A673 (cell line): ENCODE data around the gene HSDL1.

Source experiments
- EZH2 ChIP-seq: fragments of 200-600 bp; sonication (generic); IDR thresholded peaks from 2 replicates; pipeline ENCODE4 v1.6.1; 2017; ENCODE audit warnings: borderline replicate concordance, low read depth, mild to moderate bottlenecking, mixed read lengths, antibody characterized with exemption, low read length; ENCODE audit not compliant: poor library complexity, severe bottlenecking
- TF ChIP-seq, protein P1 (sequence below): fragments of 300-800, 200-600 bp; sonication (generic); conservative IDR thresholded peaks from 2 replicates; pipeline ENCODE4 v1.5.1; 2017; ENCODE audit warnings: low read depth, mild to moderate bottlenecking, antibody characterized with exemption, low read length, moderate library complexity, mixed read lengths

DNA sequence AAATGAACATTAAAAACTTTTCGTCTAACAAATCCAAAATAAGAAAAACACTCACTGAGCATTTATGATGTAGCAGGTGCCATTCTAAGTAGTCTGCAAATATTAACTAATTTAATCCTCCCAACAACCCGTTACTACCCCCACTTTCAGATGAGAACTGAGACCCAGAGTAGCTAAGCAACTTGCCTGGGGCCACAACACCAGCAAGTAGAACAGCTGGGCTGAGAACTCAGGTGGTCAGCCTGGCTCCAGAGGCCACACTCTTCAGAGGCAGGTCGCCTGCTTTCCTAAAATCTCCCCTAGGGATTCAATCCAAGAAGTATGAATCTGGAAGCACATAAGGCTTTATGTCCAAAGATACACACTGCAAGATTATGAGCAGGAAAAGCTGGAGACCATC is 34.5 kb downstream of the HSDL1 start:
- TF ChIP-seq, protein P1, sequence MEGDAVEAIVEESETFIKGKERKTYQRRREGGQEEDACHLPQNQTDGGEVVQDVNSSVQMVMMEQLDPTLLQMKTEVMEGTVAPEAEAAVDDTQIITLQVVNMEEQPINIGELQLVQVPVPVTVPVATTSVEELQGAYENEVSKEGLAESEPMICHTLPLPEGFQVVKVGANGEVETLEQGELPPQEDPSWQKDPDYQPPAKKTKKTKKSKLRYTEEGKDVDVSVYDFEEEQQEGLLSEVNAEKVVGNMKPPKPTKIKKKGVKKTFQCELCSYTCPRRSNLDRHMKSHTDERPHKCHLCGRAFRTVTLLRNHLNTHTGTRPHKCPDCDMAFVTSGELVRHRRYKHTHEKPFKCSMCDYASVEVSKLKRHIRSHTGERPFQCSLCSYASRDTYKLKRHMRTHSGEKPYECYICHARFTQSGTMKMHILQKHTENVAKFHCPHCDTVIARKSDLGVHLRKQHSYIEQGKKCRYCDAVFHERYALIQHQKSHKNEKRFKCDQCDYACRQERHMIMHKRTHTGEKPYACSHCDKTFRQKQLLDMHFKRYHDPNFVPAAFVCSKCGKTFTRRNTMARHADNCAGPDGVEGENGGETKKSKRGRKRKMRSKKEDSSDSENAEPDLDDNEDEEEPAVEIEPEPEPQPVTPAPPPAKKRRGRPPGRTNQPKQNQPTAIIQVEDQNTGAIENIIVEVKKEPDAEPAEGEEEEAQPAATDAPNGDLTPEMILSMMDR = no peak
- no peak for TF ChIP-seq EZH2
